Heart left ventricle (tissue), 16 donors: ENCODE measurements around the gene CRLF1. TPM values are rescaled to one million over a fixed set of nuclear protein-coding genes. Genes with fewer than 3 reads are reported as not detected.

Experiments
- ATAC-seq, 4 donors: fragments of 200-7000 bp; cut with Tn5 transposase; one replicate each; pipeline ENCODE4 v1.9.1; 2020 to 2022; ENCODE audit warnings: moderate library complexity in 4 of 4, mild to moderate bottlenecking in 3 of 4, moderate number of reproducible peaks in 1 of 4
- DNase-seq, 5 donors: peaks; one replicate each; pipeline ENCODE4 v3.0.0-alpha.2; 2020
- H3K27ac ChIP-seq, 12 donors: fragments of 200-600 bp; sonication (generic) in 4 of 12; one replicate each; pipeline versions ENCODE4 v1.5.0 to v1.8.0; 2016 to 2022; ENCODE audit warnings: mild to moderate bottlenecking in 2 of 12
- H3K27me3 ChIP-seq, 9 donors: fragments of 200-600 bp; sonication (generic) in 2 of 9; one replicate each; pipeline versions ENCODE4 v1.5.1 to v1.8.0; 2016 to 2022; ENCODE audit warnings: mild to moderate bottlenecking in 3 of 9
- H3K36me3 ChIP-seq, 9 donors: fragments of 200-600 bp; sonication (generic) in 2 of 9; one replicate each; pipeline versions ENCODE4 v1.5.0 to v1.8.0; 2018 to 2022; ENCODE audit warnings: mild to moderate bottlenecking in 2 of 9
- H3K4me1 ChIP-seq, 12 donors: fragments of 200-600 bp; sonication (generic) in 4 of 12; one replicate each; pipeline versions ENCODE4 v1.5.0 to v1.8.0; 2016 to 2022; ENCODE audit warnings: mild to moderate bottlenecking in 3 of 12
- H3K4me3 ChIP-seq, 12 donors: fragments of 200-600 bp; sonication (generic) in 4 of 12; one replicate each; pipeline versions ENCODE4 v1.5.0 to v1.8.0; 2017 to 2022; ENCODE audit warnings: mild to moderate bottlenecking in 9 of 12, moderate library complexity in 4 of 12
- H3K9me3 ChIP-seq, 12 donors: fragments of 200-600 bp; sonication (generic) in 4 of 12; one replicate each; pipeline versions ENCODE4 v1.5.0 to v1.8.0; 2016 to 2022; ENCODE audit warnings: mild to moderate bottlenecking in 1 of 12
- POLR2A ChIP-seq, 2 donors: fragments of 450-650 bp; IDR thresholded peaks; one replicate each; pipeline ENCODE4 v1.6.1; 2017; ENCODE audit warnings: antibody characterized with exemption in 2 of 2, mild to moderate bottlenecking in 2 of 2, moderate library complexity in 2 of 2
- WGBS, 4 donors: extraction: QIAGEN DNeasy Blood & Tissue Kit in 2 of 4; methylation state at CpG; one replicate each; pipeline versions ENCODE4 v1.1.5 to v1.1.7; 2013 to 2018; 5-methylcytosine and 5-hydroxymethylcytosine counted together
- intact Hi-C, 10 donors: fragments of 100-400 bp; cut with DNase I; formaldehyde crosslinking; loops; one replicate each; pipeline versions ENCODE4 v1.11.1 to v1.14.2; 2022
- polyA plus RNA-seq, 2 donors: library from polyadenylated mRNA; stranded (reverse); fragments of 200-250 nt; gene quantifications; one replicate each; pipeline ENCODE4 v1.2.3, GENCODE V29; 2013
- total RNA-seq, 9 donors: library from RNA; depleted of rRNA in 2 of 9; stranded (reverse); fragments of >200 nt in 2 of 9; fragmentation: NEBNext Ultra II Directional in 3 of 9; extraction: Animal tissue kit (Norgen Biotek cat#: 25700) in 3 of 9; gene quantifications; one replicate each; pipeline versions ENCODE4 v1.1.0 to v1.2.4, GENCODE V29; 2016 to 2023
- TF ChIP-seq, protein P1 (sequence below), 12 donors: fragments of 200-600 bp; sonication (generic) in 4 of 12; IDR thresholded peaks; one replicate each; pipeline versions ENCODE4 v1.5.0 to v1.8.0; 2018 to 2022; ENCODE audit warnings: antibody characterized with exemption in 12 of 12, mild to moderate bottlenecking in 5 of 12
- donor health status: ischemic (EF 13 %, LVEDD 7.1; RV severe dilation, severe dysfunction).
- donor health status: healthy with polysubstance abuse.
- donor health status: DM: no; HTN: yes; CAD: no.
- donor health status: DM: no; HTN: no; CAD: no.
- donor health status: ischemic (EF 25% LVEDD 6.9; RV normal size, moderate dysfunction).
- donor health status: ischemic (EF 25% LVEDD 5.7; RV mildly dilated, moderate dysfunction).
- donor health status: healthy.
- donor health status: DM: yes; HTN: yes; CAD: no.
- donor health status: ischemic (EF 35%, LVEDD 5.7; RV mildly dilated, moderate dysfunction).
- donor health status: nonischemic (EF 11% LVEDD 7.7; RV severe dilation, severe dysfunction).
- donor health status: DM: yes; HTN: yes; CAD: no.
- donor health status: PGD.
- donor health status: ischemic (EF 29% LVEDD 5.4; RV normal size, mild dysfunction).
- donor health status: nonischemic (EF 23%, LVEDD 6.1; RV moderate dilation, normal function).

Gene CRLF1
- total and polyA plus RNA-seq, 11 donors, result 2.8 to 64.0 (median 12.1) TPM

- no peaks in the 10 kb centered on the region for H3K9me3 ChIP-seq
- TF ChIP-seq POLR2A (IDR thresholded peaks at IDR 0.05), result no peak
- TF ChIP-seq, protein P1, sequence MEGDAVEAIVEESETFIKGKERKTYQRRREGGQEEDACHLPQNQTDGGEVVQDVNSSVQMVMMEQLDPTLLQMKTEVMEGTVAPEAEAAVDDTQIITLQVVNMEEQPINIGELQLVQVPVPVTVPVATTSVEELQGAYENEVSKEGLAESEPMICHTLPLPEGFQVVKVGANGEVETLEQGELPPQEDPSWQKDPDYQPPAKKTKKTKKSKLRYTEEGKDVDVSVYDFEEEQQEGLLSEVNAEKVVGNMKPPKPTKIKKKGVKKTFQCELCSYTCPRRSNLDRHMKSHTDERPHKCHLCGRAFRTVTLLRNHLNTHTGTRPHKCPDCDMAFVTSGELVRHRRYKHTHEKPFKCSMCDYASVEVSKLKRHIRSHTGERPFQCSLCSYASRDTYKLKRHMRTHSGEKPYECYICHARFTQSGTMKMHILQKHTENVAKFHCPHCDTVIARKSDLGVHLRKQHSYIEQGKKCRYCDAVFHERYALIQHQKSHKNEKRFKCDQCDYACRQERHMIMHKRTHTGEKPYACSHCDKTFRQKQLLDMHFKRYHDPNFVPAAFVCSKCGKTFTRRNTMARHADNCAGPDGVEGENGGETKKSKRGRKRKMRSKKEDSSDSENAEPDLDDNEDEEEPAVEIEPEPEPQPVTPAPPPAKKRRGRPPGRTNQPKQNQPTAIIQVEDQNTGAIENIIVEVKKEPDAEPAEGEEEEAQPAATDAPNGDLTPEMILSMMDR (IDR thresholded peaks at IDR 0.05), result no peak
- ATAC-seq (no peak), DNase-seq (no peak)
- no peak overlapping the region for H3K4me3 ChIP-seq
- intact Hi-C loops, result no loop called here
- H3K27me3 ChIP-seq, result peaks cover 65 to 95% (median 89%) of the 10 kb centered on the region in 9 donors
- H3K27ac ChIP-seq, result no peak overlapping the region
- H3K4me1 ChIP-seq, result peaks cover 0 to 64% (median 34%) of the 10 kb centered on the region in 12 donors
- 37 to 45% (median 42%) methylated on average over 2 of the region's 2 CpGs for WGBS, 4 donors
- no peaks in the 10 kb centered on the region for H3K36me3 ChIP-seq
Measured at GRCh38 chr19:18609717-18610051, 3.1 kb upstream of the CRLF1 start.

- no peak overlapping the region for H3K4me3 ChIP-seq
- TF ChIP-seq, protein P1 (IDR thresholded peaks at IDR 0.05), result no peak
- TF ChIP-seq POLR2A (IDR thresholded peaks at IDR 0.05), result no peak
- H3K4me1 ChIP-seq, result peaks cover 0 to 68% (median 34%) of the 10 kb centered on the region in 12 donors
- H3K27ac ChIP-seq, result no peak overlapping the region
- DNase-seq (no peak), ATAC-seq (no peak)
- peaks cover 63 to 95% (median 89%) of the 10 kb centered on the region in 9 donors for H3K27me3 ChIP-seq
- H3K9me3 ChIP-seq, result no peaks in the 10 kb centered on the region
- H3K36me3 ChIP-seq, result no peaks in the 10 kb centered on the region
- WGBS, 4 donors, result 42 to 56% (median 51%) methylated on average over 9 of the region's 9 CpGs
- intact Hi-C loops, result no loop called here
Measured at GRCh38 chr19:18608805-18609716, 2.5 kb upstream of the CRLF1 start.

DNA sequence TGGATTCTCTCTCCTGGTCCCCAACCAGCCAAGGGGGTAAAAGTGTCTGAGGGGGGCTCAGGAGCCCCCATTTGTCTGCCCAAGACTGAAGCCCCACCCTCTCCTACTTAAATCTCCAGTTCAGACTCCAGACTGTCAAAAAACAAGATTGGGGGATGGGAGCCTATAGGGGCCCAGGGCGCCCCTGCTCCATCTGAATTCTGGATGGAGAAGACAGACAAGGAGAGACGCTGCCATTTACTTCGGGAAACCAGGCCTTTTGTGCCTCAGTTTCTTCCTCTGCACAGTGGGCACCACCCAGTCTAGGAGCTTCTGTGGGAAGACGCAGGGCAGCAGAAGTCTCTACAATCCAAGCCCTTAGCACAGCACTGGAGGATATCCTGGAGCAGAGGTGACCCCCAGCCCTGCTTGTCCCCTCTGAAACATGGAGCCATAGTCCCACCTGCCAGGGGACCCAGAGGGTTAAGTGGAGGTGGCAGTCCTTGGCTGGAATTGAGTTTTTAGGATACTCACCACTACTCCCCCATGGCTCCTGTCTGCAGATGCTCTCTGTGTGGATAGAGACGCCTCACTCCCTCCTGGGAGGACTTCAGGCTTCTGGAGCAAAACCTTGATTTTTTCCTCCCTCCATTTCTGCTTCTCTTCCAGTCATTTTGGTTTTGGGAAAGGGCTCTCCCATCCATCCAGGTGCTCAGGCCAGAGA, 1.7 kb upstream of the CRLF1 start:
- Histone ChIP-seq H3K4me1 (peaks cover 0 to 72% (median 36%) of the 10 kb centered on the region in 12 donors), H3K27me3 (peaks cover 55 to 95% (median 91%) of the 10 kb centered on the region in 9 donors), H3K4me3 (peak overlapping the region in 1 of 12 donors; percentile 35)

More for the DNA sequence above, 1.7 kb upstream of the CRLF1 start:
- Histone ChIP-seq H3K9me3 (no peaks in the 10 kb centered on the region), H3K36me3 (no peaks in the 10 kb centered on the region), H3K27ac (no peak overlapping the region)
- no peak for DNase-seq
- TF ChIP-seq, protein P1 (IDR thresholded peaks at IDR 0.05), result no peak
- no peak for TF ChIP-seq POLR2A (IDR thresholded peaks at IDR 0.05)
- 23 to 24% (median 23%) methylated on average over 5 of the region's 5 CpGs for WGBS, 4 donors
- intact Hi-C loops, result no loop called here
- ATAC-seq, result no peak
